Activated T-helper 2 cell treated with anti-CD3 and anti-CD28 coated beads, Interferon-gamma antibody, Interleukin-2, Interleukin-4, amounts not matched to agents 10 μg/mL and 5 μg/mL and 100 μg/mL, durations not matched to agents 14 hours and 24 hours and 36 hours (primary cell): ENCODE measurements around the gene SCN2B. TPM values are rescaled to one million over a fixed set of nuclear protein-coding genes. Genes with fewer than 3 reads are reported as not detected.
A peak's percentile ranks its signal among the peaks of the same experiment; 100 is the strongest.

Experiments used
- DNase-seq: peaks from one replicate; pipeline ENCODE4 v3.0.0; 2021; ENCODE audit warnings: low spot score
- H3K27ac Mint-ChIP-seq: one replicate; pipeline ENCODE4 v1.8.0; 2021; ENCODE audit warnings: mixed read lengths
- H3K27me3 Mint-ChIP-seq: one replicate; pipeline ENCODE4 v1.8.0; 2021; ENCODE audit warnings: low read depth, mixed read lengths
- H3K36me3 Mint-ChIP-seq: one replicate; pipeline ENCODE4 v1.8.0; 2021; ENCODE audit warnings: low read depth, mixed read lengths
- H3K4me1 Mint-ChIP-seq: one replicate; pipeline ENCODE4 v1.8.0; 2021; ENCODE audit warnings: low read depth, mixed read lengths
- H3K4me3 Mint-ChIP-seq: one replicate; pipeline ENCODE4 v1.8.0; 2021; ENCODE audit warnings: low read depth, mild to moderate bottlenecking, moderate library complexity, mixed read lengths
- H3K9me3 Mint-ChIP-seq: one replicate; pipeline ENCODE4 v1.8.0; 2021; ENCODE audit warnings: mixed read lengths
- intact Hi-C: fragments of 100-400 bp; cut with micrococcal nuclease; formaldehyde crosslinking; loops from one replicate; pipeline ENCODE4 v1.15.1; 2023
- total RNA-seq: library from RNA; stranded (reverse); gene quantifications from 2 replicates; pipeline ENCODE4 v1.2.3, GENCODE V29; 2022

SCN2B gene
- total RNA-seq, 1 donor from 2014 or later = 0.02 TPM

DNA sequence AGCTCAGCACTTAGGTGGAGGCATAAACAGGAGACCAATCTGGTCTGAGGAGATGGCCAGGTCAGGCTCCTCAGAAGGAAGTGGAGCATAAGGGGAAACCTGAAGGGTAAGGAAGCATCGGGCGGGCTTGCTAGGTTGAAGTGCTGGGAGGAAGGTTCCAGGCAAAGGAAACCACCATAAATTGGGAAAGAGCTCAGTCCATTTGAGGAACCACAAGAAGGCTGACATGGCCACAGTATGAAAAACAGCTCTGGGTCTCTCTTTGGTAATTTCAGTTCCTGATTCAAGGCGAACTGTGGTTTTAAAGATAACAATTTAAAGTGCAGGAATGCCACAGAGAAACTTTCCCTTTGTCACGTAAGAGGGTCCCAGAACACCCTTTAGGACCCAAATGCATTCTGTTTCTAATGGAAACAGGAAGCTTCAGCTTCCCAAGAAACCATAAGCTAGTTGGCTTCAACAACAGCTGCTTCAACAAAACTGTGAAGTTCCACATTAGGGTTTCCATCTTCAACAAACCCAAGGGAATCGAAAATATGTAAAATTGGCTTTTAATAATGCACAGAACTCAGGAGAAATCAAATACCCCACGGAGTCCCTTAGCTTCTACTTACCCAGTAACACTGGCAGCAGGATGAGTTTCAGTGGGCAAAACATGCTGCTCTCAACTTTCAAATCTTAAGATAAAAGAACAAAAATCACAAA is 37.9 kb upstream of the SCN2B start:
- peaks cover 73% of the 10 kb centered on the region for H3K36me3 Mint-ChIP-seq
- H3K4me1 Mint-ChIP-seq = peaks cover 87% of the 10 kb centered on the region
- DNase-seq = no peak
- intact Hi-C loops = no loop called here
- peak overlapping the region; percentile 82 for H3K4me3 Mint-ChIP-seq
- H3K27ac Mint-ChIP-seq = peak overlapping the region; percentile 97
- no peaks in the 10 kb centered on the region for H3K27me3 Mint-ChIP-seq
- no peaks in the 10 kb centered on the region for H3K9me3 Mint-ChIP-seq

DNA sequence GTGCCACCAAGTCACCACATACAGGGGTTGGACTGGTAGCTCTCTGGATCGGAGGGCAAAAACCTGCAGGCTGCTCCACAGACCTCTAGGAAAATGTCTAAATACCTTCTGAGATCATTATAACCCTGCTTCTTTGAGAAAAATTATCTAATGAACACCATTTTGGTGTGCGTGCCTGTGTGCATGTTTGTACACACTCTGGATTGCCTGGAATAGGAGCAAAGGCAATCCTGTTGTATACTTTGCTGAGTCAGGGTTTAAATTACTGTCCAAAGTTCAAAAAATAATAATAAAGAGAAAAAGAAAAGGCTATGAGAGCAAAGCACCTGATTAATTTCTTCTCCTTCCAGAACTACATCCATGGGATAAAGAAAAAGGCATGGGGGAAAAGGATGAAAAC is 37.3 kb upstream of the SCN2B start:
- Mint-ChIP-seq H3K4me1 (peaks cover 87% of the 10 kb centered on the region), H3K27ac (peak overlapping the region; percentile 97), H3K36me3 (peaks cover 74% of the 10 kb centered on the region), H3K4me3 (peak overlapping the region; percentile 82), H3K27me3 (no peaks in the 10 kb centered on the region), H3K9me3 (no peaks in the 10 kb centered on the region)
- DNase-seq = no peak
- intact Hi-C loops = no loop called here

DNA sequence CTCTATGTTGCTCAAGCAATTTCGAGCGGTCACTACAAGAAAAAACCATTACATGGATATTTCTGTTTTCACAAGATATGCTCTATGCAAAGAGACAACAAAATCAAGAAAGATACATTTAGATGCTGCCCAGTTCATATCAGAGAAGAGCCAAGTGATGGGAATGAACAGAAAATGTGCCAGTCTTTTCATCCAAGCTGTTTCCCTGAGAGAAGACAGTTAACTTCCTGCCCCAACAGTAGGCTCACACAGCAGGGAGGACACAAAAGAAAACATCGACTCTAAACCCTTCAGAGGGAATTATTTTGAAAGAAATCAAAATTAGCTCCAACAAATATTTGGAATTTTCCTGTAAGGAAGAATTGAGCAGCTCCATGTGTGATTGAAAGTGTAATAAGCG is 36.8 kb upstream of the SCN2B start:
- H3K4me3 Mint-ChIP-seq = peak overlapping the region; percentile 82
- H3K27me3 Mint-ChIP-seq = no peaks in the 10 kb centered on the region
- intact Hi-C loops = no loop called here
- no peak for DNase-seq
- no peaks in the 10 kb centered on the region for H3K9me3 Mint-ChIP-seq
- peaks cover 84% of the 10 kb centered on the region for H3K4me1 Mint-ChIP-seq
- peak overlapping the region; percentile 97 for H3K27ac Mint-ChIP-seq
- peaks cover 78% of the 10 kb centered on the region for H3K36me3 Mint-ChIP-seq

DNA sequence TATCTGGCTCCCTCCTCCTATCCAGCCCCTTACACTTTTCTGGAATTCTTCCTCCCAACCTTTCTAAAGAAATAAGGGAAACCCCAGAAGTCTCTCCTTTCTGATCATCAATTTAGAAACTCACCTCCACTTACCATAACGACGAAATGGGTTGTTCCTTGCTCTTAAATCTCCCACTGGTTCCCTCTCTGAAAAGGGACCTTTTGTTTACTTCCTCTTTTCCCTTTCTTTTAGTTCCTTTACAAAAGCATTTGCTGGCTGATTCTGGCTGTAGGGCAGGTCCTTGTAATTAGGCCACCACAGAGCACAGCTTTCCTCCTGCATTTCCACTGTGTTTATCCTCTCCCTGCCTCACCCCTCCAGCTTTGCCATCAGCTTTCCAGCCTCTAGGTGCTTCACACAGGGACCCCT is 36.3 kb upstream of the SCN2B start:
- H3K36me3 Mint-ChIP-seq = peaks cover 80% of the 10 kb centered on the region

DNA sequence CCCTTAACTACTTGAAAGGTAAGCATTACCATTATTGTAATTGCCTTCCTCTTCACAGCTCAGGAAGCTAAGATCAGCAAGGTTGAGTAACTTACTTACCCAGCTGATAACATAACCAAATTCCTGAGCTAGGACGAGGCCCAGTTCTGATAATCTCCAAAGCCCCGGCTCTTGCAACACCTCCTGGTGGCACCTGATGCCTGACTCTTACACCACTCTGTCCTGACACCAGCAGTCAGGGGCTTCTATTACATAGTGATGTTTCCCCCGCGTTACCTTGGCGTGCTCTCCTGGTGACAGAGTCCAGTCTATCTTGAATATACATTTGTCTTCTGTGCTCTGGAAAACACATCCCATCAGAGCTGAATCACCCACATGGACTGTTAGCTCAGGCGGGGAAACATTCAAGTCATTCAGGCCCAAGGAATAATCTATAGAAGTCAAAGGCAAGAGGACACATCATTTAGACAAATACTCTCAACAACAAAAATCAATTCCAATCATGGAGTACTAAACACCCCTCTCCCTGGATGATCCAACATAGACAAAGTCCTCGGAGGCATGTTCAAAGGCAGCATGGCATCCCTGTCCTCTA is 35.8 kb upstream of the SCN2B start:
- peak overlapping the region; percentile 97 for H3K27ac Mint-ChIP-seq
- peak overlapping the region; percentile 1 for H3K4me3 Mint-ChIP-seq

More for the DNA sequence above, 36.3 kb upstream of the SCN2B start:
- Mint-ChIP-seq H3K27ac (peak overlapping the region; percentile 97), H3K27me3 (no peaks in the 10 kb centered on the region), H3K9me3 (no peaks in the 10 kb centered on the region), H3K4me1 (peaks cover 84% of the 10 kb centered on the region), H3K4me3 (peak overlapping the region; percentile 82)
- intact Hi-C loops = no loop called here
- DNase-seq = no peak

DNA sequence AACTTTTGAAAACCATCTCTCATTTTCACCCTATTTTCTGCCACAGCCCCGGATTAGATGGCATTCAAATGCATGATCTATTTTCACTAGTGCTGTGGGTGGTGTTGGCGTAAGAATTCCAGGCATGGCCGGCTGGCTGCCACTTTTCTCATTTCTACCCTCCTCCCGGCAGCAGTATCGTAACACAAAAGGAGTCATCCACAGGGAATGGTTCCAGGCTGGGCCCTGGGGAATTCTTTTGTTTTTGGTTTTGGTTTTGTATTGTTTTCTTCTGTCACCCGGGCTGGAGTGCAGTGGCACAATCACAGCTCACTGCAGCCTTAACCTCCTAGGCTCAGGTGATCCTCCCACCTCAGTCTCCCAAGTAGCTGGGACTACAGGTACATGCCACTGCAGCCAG is 34.6 kb upstream of the SCN2B start:
- Mint-ChIP-seq H3K4me3 (no peak overlapping the region), H3K27me3 (no peaks in the 10 kb centered on the region), H3K9me3 (no peaks in the 10 kb centered on the region), H3K4me1 (peaks cover 86% of the 10 kb centered on the region), H3K36me3 (peaks cover 94% of the 10 kb centered on the region), H3K27ac (peak overlapping the region; percentile 2)
- no peak for DNase-seq
- intact Hi-C loops = no loop called here

More for the DNA sequence above, 35.8 kb upstream of the SCN2B start:
- intact Hi-C loops = no loop called here
- Mint-ChIP-seq H3K36me3 (peaks cover 82% of the 10 kb centered on the region), H3K27me3 (no peaks in the 10 kb centered on the region), H3K4me1 (peaks cover 84% of the 10 kb centered on the region), H3K9me3 (no peaks in the 10 kb centered on the region)
- DNase-seq = no peak

DNA sequence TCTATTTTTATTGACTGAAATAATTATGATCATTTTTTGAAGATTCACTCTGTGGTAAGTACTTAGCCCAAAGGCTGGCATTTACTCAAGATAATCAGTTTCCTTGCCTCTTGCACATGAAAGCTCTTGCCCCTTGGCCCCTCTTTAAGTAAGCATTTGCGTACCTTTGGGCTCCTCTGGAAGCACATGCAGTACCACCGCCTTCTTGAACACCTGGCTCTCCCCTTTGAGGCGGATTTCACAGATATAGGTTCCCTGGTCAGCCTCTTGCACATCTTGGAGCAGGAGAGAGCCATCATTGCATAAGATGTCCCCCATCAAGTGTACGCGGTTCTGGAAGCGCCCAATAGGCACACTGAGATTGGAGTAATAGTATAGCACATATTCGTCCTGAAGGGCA is 33.9 kb upstream of the SCN2B start:
- Mint-ChIP-seq H3K27me3 (no peaks in the 10 kb centered on the region), H3K36me3 (peaks cover 98% of the 10 kb centered on the region), H3K4me1 (peaks cover 88% of the 10 kb centered on the region), H3K4me3 (no peak overlapping the region), H3K27ac (peak overlapping the region; percentile 70), H3K9me3 (no peaks in the 10 kb centered on the region)
- no peak for DNase-seq
- intact Hi-C loops = no loop called here

DNA sequence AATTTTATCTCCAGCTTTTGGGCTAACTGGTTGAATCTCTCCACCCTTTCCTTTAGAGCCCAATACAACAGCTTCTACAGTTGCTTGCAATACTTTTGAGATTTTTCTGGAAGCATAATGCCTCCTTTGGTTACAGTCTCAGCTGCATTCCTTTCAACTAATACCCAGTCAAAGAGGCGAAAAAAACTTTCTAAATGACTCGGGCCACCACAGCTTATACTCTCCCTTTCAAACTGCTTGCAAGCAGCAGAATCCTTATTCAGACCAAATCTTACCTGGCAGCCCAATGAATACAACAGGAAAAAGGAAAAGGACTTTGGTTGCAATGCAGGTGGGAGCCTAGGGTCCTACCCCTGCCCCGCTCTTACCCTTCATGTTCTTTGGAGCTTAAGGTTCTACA is 32.6 kb upstream of the SCN2B start:
- DNase-seq = no peak
- Mint-ChIP-seq H3K36me3 (peaks cover 88% of the 10 kb centered on the region), H3K4me3 (peak overlapping the region; percentile 48), H3K4me1 (peaks cover 78% of the 10 kb centered on the region), H3K27me3 (no peaks in the 10 kb centered on the region), H3K27ac (peak overlapping the region; percentile 79), H3K9me3 (no peaks in the 10 kb centered on the region)
- intact Hi-C loops = no loop called here

DNA sequence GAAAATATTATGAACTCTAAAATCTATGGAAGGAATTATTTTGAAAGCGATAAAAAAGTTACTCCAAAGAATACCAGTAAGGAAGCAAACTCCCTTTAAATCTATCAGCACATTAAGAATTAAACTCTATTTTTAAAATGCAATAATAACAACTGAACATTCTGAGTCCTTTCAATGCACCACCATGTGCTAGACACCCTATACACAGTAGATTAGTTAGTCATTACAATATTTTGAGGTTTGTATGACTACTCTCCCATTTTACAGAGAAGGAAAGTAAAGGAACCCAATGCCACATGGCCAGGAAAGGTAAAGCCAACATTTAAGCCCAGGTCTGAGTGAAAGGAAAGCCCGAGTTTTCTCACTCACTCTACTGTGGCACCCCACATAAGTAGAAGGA is 30.6 kb upstream of the SCN2B start:
- Mint-ChIP-seq H3K27me3 (no peaks in the 10 kb centered on the region), H3K36me3 (peaks cover 68% of the 10 kb centered on the region), H3K9me3 (no peaks in the 10 kb centered on the region), H3K4me1 (peaks cover 58% of the 10 kb centered on the region), H3K4me3 (peak overlapping the region; percentile 32), H3K27ac (no peak overlapping the region)
- no peak for DNase-seq
- intact Hi-C loops = loop anchor here (1.0 kb wide), 1 partner anchor 10 kb away; no protein-coding TSS in a partner anchor

DNA sequence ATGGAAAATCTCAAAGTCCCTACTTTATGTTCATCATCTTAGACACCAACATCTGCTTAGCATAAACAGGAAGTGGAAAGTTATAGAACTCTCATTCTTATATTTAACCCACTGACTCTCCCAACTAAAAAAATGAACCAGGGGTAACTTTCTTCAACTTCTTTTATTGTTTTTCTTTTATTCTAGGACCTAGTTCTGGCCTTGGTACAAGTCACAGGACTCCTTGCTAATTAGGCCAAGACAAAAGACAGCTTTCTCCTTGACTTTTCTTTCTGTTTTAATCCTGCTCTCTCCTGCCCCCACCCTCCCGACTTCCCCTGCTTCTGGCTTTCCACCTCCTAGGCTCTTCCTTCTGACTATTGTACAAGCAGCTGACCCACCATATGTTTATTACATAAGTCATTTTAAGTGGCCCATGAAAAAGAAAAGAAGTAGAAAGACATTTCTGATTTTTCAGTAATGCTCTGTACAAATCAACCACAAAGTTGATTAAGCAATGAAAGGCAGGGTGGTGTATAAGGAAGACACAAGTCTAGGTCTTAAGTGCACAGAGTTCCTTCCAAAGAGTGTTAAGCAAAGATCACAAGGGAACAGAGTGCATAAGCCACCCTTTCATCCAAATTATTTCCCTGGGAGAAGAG is 30.1 kb upstream of the SCN2B start:
- no peak for DNase-seq
- H3K9me3 Mint-ChIP-seq = no peaks in the 10 kb centered on the region
- H3K27me3 Mint-ChIP-seq = no peaks in the 10 kb centered on the region
- H3K27ac Mint-ChIP-seq = no peak overlapping the region
- intact Hi-C loops = loop anchor here (1.0 kb wide), 2 partner anchors 11 to 35 kb away; no protein-coding TSS in a partner anchor
- H3K4me1 Mint-ChIP-seq = peaks cover 53% of the 10 kb centered on the region
- H3K4me3 Mint-ChIP-seq = peak overlapping the region; percentile 71
- H3K36me3 Mint-ChIP-seq = peaks cover 62% of the 10 kb centered on the region

DNA sequence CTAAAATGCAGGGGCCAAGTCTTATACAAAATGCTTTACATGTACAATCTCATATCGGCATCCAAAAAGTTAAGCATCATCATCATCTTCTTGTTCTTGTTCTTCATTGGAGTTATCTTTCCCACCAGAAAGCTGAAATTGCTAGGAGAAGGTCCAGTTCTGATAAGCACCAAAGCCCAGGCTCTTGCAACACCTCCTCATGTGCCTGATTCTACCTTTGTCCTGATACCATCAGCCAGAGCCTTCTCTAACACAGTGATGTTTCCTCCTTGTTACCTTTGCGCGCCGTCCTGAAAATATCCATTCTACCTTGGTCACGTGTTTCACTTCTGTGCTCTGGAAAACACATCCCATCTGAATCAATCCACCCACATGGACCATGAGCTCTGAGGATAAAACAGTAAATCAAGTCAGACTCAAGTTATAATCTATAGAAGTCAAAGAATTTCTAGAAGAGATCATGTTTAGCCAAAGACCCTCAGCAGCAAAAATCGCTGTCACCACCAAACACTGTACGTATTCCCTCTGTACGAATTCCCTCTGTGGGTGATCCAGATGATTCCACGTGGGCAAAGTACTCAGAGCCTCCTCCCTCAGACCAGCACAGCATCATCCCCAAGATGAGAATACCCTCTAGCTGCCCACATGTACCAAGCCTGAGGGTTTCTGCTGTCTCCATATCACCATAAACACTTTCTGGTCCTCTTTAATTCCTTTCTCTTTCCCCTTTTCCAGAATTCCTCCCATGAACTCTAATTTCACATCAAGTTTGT is 29.4 kb upstream of the SCN2B start:
- Mint-ChIP-seq H3K4me3 (peak overlapping the region; percentile 71), H3K27me3 (no peaks in the 10 kb centered on the region), H3K4me1 (peaks cover 47% of the 10 kb centered on the region), H3K36me3 (peaks cover 55% of the 10 kb centered on the region), H3K27ac (no peak overlapping the region), H3K9me3 (no peaks in the 10 kb centered on the region)
- intact Hi-C loops = loop anchor here (1.0 kb wide), 1 partner anchor 36 kb away; no protein-coding TSS in a partner anchor
- no peak for DNase-seq

DNA sequence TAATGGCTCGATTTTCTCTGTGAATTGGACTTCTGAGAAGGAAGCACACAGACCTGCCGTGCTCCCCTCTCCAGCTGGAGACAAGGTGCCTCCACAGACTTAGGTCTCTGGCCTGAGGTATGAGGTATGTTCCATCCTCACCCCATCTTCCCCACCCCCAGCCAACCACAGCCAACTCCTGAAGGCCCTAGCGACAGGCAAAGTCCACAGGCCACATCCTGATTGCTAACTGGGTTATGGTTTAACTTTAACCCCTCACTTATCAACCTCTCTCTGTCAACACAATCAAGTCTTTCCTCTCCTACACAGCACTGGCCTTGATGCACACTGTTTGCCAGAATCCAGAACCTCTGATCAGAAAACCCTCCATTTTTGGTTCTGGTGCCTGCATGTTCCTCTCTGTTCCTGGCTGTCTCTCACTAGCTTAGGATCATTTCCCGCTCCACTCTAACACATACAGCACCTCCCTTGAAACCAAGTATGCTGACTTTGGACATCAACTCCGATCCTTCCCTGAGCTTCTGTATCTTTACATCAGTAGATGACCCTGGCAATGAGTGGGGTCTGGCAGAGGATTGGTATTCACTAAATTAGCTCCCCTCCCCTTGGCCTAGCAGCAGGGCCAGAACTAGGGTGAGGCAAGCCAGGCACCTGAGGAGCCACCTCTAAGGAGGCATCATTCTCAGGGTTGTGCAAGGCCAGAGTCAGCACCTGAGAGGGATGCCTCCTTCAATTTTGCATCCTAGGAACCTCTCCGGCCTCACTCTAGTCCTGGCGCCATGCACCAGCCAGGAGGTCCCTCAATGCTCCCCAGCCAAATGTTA is 26.4 kb upstream of the SCN2B start:
- peak; percentile 75 for DNase-seq
- peaks cover 38% of the 10 kb centered on the region for H3K4me1 Mint-ChIP-seq
- no peaks in the 10 kb centered on the region for H3K27me3 Mint-ChIP-seq
- no peaks in the 10 kb centered on the region for H3K9me3 Mint-ChIP-seq
- intact Hi-C loops = loop anchor here (5.0 kb wide), 2 partner anchors 154 to 156 kb away; partner anchors contain the start of gene UBE4A
- peaks cover 45% of the 10 kb centered on the region for H3K36me3 Mint-ChIP-seq
- no peak overlapping the region for H3K4me3 Mint-ChIP-seq
- no peak overlapping the region for H3K27ac Mint-ChIP-seq
